SU-DHL-6 (cell line): ENCODE measurements around the gene CD247.

ENCODE experiments used
- EZH2phosphoT487 ChIP-seq: fragments of 200-600 bp; sonication (generic), shearing (Covaris generic); conservative IDR thresholded peaks from 2 replicates; pipeline ENCODE4 v1.6.1; 2018; ENCODE audit warnings: mild to moderate bottlenecking, antibody characterized with exemption, low read length, moderate library complexity, mixed read lengths
- TF ChIP-seq, protein P1 (sequence below): fragments of 200-600 bp; sonication (generic); IDR thresholded peaks from one replicate; pipeline ENCODE4 v1.5.1; 2017; ENCODE audit warnings: antibody characterized with exemption, mild to moderate bottlenecking, low read length, moderate library complexity; ENCODE audit not compliant: insufficient read depth, poor library complexity, severe bottlenecking

- TF ChIP-seq EZH2phosphoT487: no peak
- TF ChIP-seq, protein P1, sequence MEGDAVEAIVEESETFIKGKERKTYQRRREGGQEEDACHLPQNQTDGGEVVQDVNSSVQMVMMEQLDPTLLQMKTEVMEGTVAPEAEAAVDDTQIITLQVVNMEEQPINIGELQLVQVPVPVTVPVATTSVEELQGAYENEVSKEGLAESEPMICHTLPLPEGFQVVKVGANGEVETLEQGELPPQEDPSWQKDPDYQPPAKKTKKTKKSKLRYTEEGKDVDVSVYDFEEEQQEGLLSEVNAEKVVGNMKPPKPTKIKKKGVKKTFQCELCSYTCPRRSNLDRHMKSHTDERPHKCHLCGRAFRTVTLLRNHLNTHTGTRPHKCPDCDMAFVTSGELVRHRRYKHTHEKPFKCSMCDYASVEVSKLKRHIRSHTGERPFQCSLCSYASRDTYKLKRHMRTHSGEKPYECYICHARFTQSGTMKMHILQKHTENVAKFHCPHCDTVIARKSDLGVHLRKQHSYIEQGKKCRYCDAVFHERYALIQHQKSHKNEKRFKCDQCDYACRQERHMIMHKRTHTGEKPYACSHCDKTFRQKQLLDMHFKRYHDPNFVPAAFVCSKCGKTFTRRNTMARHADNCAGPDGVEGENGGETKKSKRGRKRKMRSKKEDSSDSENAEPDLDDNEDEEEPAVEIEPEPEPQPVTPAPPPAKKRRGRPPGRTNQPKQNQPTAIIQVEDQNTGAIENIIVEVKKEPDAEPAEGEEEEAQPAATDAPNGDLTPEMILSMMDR: no peak
These were observed 27.6 kb downstream of the CD247 start for GRCh38 chr1:167490765-167491164.
